GM12864 (cell line): ENCODE results near the gene SPC25.

ENCODE experiments used
- DNase-seq: peaks from one replicate; pipeline ENCODE4 v3.0.0-alpha.2; 2011; ENCODE audit warnings: low read depth
- H3K4me3 ChIP-seq: 2 replicates; pipeline ENCODE4 v1.5.1; 2011; ENCODE audit warnings: mild to moderate bottlenecking, low read depth, low read length, control low read depth
- TF ChIP-seq, protein P1 (sequence below): IDR thresholded peaks from 2 replicates; pipeline ENCODE4 v1.5.1; 2011; ENCODE audit warnings: low read depth, mild to moderate bottlenecking, moderate library complexity, low read length, control low read depth, inconsistent platforms; ENCODE audit errors: missing control alignments

Gene SPC25

DNA sequence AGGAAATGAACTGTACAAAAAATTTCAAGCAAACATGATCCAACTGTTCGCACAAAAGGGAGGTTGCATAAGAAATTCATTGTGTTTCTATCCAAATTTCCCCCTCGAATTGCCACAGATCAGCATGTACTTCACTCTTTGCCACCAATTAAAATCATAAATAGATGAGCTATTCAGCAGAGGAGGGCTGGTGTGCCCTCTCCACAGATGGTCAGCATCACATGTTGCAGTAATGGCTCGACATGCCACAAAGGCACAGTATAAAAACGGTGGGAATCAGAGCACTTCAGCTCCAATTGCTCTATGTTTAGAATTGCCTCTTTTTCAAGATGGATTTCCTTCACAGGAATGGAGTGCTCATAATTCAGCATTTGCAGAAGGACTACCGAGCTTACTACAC is 10.8 kb upstream of the SPC25 start, which contains the start of gene G6PC2:
TSS of gene G6PC2 (plus strand) at position 289 of the 400 bp plus-strand sequence. CDS start at position 330, 41 bp downstream.
- DNase-seq = no peak
- no peak within 1 kb of the TSS for H3K4me3 ChIP-seq
- TF ChIP-seq, protein P1, sequence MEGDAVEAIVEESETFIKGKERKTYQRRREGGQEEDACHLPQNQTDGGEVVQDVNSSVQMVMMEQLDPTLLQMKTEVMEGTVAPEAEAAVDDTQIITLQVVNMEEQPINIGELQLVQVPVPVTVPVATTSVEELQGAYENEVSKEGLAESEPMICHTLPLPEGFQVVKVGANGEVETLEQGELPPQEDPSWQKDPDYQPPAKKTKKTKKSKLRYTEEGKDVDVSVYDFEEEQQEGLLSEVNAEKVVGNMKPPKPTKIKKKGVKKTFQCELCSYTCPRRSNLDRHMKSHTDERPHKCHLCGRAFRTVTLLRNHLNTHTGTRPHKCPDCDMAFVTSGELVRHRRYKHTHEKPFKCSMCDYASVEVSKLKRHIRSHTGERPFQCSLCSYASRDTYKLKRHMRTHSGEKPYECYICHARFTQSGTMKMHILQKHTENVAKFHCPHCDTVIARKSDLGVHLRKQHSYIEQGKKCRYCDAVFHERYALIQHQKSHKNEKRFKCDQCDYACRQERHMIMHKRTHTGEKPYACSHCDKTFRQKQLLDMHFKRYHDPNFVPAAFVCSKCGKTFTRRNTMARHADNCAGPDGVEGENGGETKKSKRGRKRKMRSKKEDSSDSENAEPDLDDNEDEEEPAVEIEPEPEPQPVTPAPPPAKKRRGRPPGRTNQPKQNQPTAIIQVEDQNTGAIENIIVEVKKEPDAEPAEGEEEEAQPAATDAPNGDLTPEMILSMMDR = no peak

DNA sequence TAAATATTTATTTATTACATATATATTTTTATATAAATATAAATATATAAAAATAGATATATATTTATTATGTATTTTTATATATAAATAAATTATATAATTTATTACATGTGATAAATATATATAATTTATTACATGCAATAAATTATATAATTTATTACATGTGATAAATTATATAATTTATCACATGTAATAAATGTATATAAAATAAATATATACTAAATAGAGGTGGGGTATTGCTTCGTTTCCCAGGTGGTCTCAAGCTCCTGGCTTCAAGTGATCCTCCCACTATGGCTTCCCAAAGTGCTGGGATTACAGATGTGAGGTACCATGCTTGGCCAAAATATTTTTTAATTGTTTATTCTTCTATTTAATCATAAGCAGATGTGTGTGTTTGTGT is 7.2 kb upstream of the SPC25 start:
- no peak overlapping the region for H3K4me3 ChIP-seq
- TF ChIP-seq, protein P1 = no peak
- no peak for DNase-seq

DNA sequence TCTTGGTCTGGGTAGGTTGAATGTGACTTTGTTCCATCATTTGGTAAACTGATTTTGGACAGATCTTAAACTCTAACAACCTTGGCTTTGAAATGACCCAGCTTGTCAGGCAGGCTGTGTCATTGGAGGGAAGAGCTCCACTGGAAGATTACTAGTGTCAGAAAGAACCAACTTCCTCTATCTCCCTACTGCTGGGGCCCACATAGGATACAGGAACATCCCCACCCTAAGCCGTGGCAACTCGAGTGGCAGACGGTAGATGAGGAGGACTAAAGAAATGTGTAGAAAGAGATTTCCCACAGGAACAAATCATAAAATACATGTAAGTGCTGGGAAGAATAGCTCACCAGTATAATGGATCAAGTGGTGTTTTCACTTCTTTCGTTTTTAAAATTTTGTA is 6.6 kb upstream of the SPC25 start:
- no peak overlapping the region for H3K4me3 ChIP-seq
- no peak for DNase-seq

DNA sequence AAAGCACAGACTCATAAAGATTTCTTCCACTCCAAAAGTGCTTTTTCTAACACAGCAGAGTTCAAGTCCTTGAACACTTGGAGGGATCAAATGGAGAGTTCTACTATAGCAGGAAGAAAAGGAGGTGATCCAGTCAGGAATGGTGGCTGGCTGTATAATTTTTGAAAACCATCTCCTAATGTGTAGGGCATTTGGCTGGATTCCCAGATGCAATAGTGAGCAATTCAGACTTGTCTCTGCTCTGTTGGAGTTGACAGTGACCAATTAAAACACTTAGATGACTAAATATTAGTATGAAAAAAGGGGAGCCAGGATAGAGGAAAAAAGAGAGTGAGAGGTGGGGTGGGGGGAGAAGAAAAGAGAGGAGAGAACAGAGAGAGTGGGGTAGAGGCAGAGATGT is 5.5 kb upstream of the SPC25 start:
- DNase-seq = no peak
- no peak overlapping the region for H3K4me3 ChIP-seq
- TF ChIP-seq, protein P1 = no peak

More for the DNA sequence above, 6.6 kb upstream of the SPC25 start:
- TF ChIP-seq, protein P1 = no peak

DNA sequence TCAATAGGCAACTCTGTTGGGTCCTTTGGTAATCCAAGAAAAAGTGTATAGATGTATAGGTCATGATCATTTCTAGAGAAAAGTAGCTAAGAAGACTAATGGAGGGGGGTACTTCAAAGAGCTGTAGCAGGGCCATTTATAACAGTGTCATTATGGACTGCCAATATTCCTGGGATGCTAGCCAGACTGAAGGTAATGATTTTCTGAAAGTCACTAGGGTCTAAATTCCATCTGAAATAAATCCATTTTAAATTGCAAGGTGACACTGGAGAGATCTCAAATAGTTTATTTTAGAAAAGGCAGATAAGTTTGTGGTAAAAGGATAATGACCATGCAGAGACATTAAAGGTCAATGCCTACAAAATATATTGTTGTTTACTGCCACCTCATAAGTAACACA is 4.5 kb upstream of the SPC25 start:
- TF ChIP-seq, protein P1 = no peak
- no peak for DNase-seq

DNA sequence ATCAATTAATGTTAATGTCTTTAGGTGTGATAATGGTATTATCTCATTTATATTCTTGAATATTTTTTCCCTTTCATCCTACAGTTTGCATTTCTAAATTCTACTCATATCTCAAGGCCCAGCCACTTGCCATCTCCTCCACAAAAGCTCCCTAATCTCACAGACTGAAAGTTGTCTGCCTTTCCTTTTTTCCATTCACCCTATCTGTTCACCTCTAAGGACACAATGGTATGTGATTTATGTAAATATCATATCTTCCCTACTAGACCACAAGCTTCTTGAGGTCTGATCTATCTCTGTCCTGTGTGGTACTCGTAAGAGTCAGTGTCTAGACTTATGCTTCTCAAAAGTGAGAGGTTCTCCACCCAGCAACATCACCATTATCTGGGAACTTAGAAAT is 3.9 kb upstream of the SPC25 start:
- DNase-seq = no peak
- TF ChIP-seq, protein P1 = no peak
- no peak overlapping the region for H3K4me3 ChIP-seq

More for the DNA sequence above, 4.5 kb upstream of the SPC25 start:
- H3K4me3 ChIP-seq = no peak overlapping the region

DNA sequence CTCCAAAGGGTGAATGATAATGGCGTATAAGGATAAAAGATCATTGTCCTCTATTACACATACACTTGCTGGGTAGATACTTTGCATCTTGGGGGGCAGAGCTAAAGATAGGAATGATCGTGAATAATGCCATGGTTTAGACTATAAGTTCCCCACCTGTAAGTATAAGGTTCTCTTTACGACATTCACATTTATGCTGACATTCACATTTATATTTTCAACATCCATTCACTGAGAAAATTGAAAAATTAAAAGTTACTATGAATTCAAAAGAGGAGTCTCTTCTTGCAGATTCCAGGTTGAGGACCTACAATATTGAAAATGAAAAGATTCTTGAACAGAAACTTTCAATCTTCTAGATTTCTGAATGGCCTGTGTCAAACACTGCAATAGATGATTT is 2.1 kb upstream of the SPC25 start:
- H3K4me3 ChIP-seq = no peak overlapping the region
- TF ChIP-seq, protein P1 = no peak
- DNase-seq = no peak
